GM12875 (cell line): Measurements from ENCODE around the gene MYL11.
A peak's percentile ranks its signal among the peaks of the same experiment; 100 is the strongest.

Source experiments
- H3K4me3 ChIP-seq: one replicate; pipeline ENCODE4 v1.5.1; 2011; ENCODE audit warnings: low read depth, low read length, control low read depth
- CTCF ChIP-seq: IDR thresholded peaks from 2 replicates; pipeline ENCODE4 v1.5.1; 2011; ENCODE audit warnings: low read depth, mild to moderate bottlenecking, control low read depth, inconsistent platforms, low read length, moderate library complexity, borderline replicate concordance; ENCODE audit not compliant: insufficient read depth

Gene MYL11

GRCh38 chr16:30361180-30361579 lies 13.4 kb upstream of the MYL11 start:
- H3K4me3 ChIP-seq, result no peak overlapping the region
- no peak for TF ChIP-seq CTCF

- no peak overlapping the region for H3K4me3 ChIP-seq
- no peak for TF ChIP-seq CTCF
These were observed 9.4 kb upstream of the MYL11 start for GRCh38 chr16:30365200-30365599.

GRCh38 chr16:30366511-30366910 lies 8.1 kb upstream of the MYL11 start:
- TF ChIP-seq CTCF, result no peak
- H3K4me3 ChIP-seq, result no peak overlapping the region

GRCh38 chr16:30367349-30368009 lies 7.1 kb upstream of the MYL11 start:
- peak overlapping the region; percentile 1 for H3K4me3 ChIP-seq

GRCh38 chr16:30368122-30368791 lies 6.3 kb upstream of the MYL11 start:
- TF ChIP-seq CTCF, result no peak
- peak overlapping the region; percentile 63 for H3K4me3 ChIP-seq

More at GRCh38 chr16:30367349-30368009, 7.1 kb upstream of the MYL11 start:
- TF ChIP-seq CTCF, result no peak

GRCh38 chr16:30368792-30369090 lies 5.9 kb upstream of the MYL11 start:
- TF ChIP-seq CTCF, result no peak
- peak overlapping the region; percentile 63 for H3K4me3 ChIP-seq
